ENCODE measurements around the gene SLC1A6.
"Not testable (repeated sequence)": the region's sequence is repeated elsewhere in the genome, so short reads cannot be mapped to it uniquely, and the experiment has no call there.

Gene SLC1A6

GRCh38 chr19:14979476-14980255 is at the start of gene SLC1A6:
Gene SLC1A6, minus strand, starts transcription at chr19:14979864. Its CDS starts 6,954 bp downstream, at chr19:14972910.
- DNase-seq = no peak

GRCh38 chr19:15028490-15028889 is 48.8 kb upstream of the SLC1A6 start:
- DNase-seq = no peak

GRCh38 chr19:15025217-15025616 is 45.6 kb upstream of the SLC1A6 start:
- DNase-seq = no peak

GRCh38 chr19:15022752-15023151 is 43.1 kb upstream of the SLC1A6 start:
- DNase-seq = no peak

- no peak for DNase-seq
Observed at GRCh38 chr19:15021286-15022007, 41.8 kb upstream of the SLC1A6 start.

GRCh38 chr19:15018836-15019235 is 39.2 kb upstream of the SLC1A6 start:
- not testable (repeated sequence) for DNase-seq

- DNase-seq = no peak
Observed at GRCh38 chr19:15015946-15016542, 36.4 kb upstream of the SLC1A6 start.

- DNase-seq = no peak
Observed at GRCh38 chr19:15014579-15014978, 34.9 kb upstream of the SLC1A6 start.

- no peak for DNase-seq
Observed at GRCh38 chr19:15010501-15011300, 31.0 kb upstream of the SLC1A6 start.

GRCh38 chr19:15008308-15008707 is 28.6 kb upstream of the SLC1A6 start:
- no peak for DNase-seq

- DNase-seq = no peak
Observed at GRCh38 chr19:14997981-14998380, 18.3 kb upstream of the SLC1A6 start.

- no peak for DNase-seq
Observed at GRCh38 chr19:14992780-14993179, 13.1 kb upstream of the SLC1A6 start.

- DNase-seq = no peak
Observed at GRCh38 chr19:14985133-14985532, 5.5 kb upstream of the SLC1A6 start.

GRCh38 chr19:14978161-14978776 is 1.4 kb downstream of the SLC1A6 start:
- DNase-seq = no peak

GRCh38 chr19:14977128-14977527 is 2.5 kb downstream of the SLC1A6 start:
- DNase-seq = no peak

GRCh38 chr19:14974488-14974887 is 5.2 kb downstream of the SLC1A6 start:
- no peak for DNase-seq

- DNase-seq = no peak
Observed at GRCh38 chr19:14972676-14973075, 7.0 kb downstream of the SLC1A6 start.

- DNase-seq = no peak
Observed at GRCh38 chr19:14971474-14971873, 8.2 kb downstream of the SLC1A6 start.

- no peak for DNase-seq
Observed at GRCh38 chr19:14968247-14968646, 11.4 kb downstream of the SLC1A6 start.

- DNase-seq = no peak
Observed at GRCh38 chr19:14961956-14962685, 17.5 kb downstream of the SLC1A6 start.

GRCh38 chr19:14959263-14959662 is 20.4 kb downstream of the SLC1A6 start:
- DNase-seq = no peak

- DNase-seq = no peak
Observed at GRCh38 chr19:14957464-14957863, 22.2 kb downstream of the SLC1A6 start.

Measured in NCI-H1417 (cell line).